Astrocyte (in vitro differentiated cells and primary cell): ENCODE results near the gene CSMD2. TPM values are rescaled to one million over a fixed set of nuclear protein-coding genes. Genes with fewer than 3 reads are reported as not detected.

Source experiments
- DNase-seq: peaks from one replicate; pipeline ENCODE4 v3.0.0-alpha.2; 2010; ENCODE audit warnings: low read depth
- FAIRE-seq: peaks from 2 replicates; lab custom pipeline; 2011; peaks lifted over from hg19 to GRCh38; lab: Jason Lieb, UNC
- H2AFZ ChIP-seq: 2 replicates; pipeline ENCODE4 v1.6.0; 2012; ENCODE audit warnings: low read depth, low read length, inconsistent platforms
- H3K27ac ChIP-seq: 2 replicates; pipeline ENCODE4 v1.5.1; 2011; ENCODE audit warnings: low read depth, low read length, inconsistent platforms
- H3K27me3 ChIP-seq: 2 replicates; pipeline ENCODE4 v1.6.0; 2011; ENCODE audit warnings: low read length, inconsistent platforms; ENCODE audit not compliant: insufficient read depth
- H3K36me3 ChIP-seq: 2 replicates; pipeline ENCODE4 v1.5.1; 2011; ENCODE audit warnings: low read length, inconsistent platforms; ENCODE audit not compliant: insufficient read depth
- H3K4me1 ChIP-seq: 2 replicates; pipeline ENCODE4 v1.5.1; 2011; ENCODE audit warnings: low read length, inconsistent platforms; ENCODE audit not compliant: insufficient read depth
- H3K4me2 ChIP-seq: 2 replicates; pipeline ENCODE4 v1.6.0; 2012; ENCODE audit warnings: low read length, inconsistent platforms
- H3K4me3 ChIP-seq: 2 replicates; pipeline ENCODE4 v1.5.1; 2011; ENCODE audit warnings: low read depth, mild to moderate bottlenecking, low read length, inconsistent platforms; ENCODE audit not compliant: insufficient read depth
- H3K79me2 ChIP-seq: 2 replicates; pipeline ENCODE4 v1.6.0; 2012; ENCODE audit warnings: mild to moderate bottlenecking, low read length, inconsistent platforms; ENCODE audit not compliant: insufficient read depth
- H3K9ac ChIP-seq: 2 replicates; pipeline ENCODE4 v1.6.0; 2012; ENCODE audit warnings: mild to moderate bottlenecking, low read length, inconsistent platforms
- H3K9me3 ChIP-seq: 2 replicates; pipeline ENCODE4 v1.5.1; 2012; ENCODE audit warnings: low read depth, mild to moderate bottlenecking, low read length, inconsistent platforms; ENCODE audit not compliant: insufficient read depth
- H4K20me1 ChIP-seq: 2 replicates; pipeline ENCODE4 v1.6.0; 2012; ENCODE audit warnings: low read length, inconsistent platforms; ENCODE audit not compliant: insufficient read depth
- H3K27ac Mint-ChIP-seq: one replicate; pipeline ENCODE4 v1.8.0; 2021; ENCODE audit warnings: mild to moderate bottlenecking, mixed read lengths; ENCODE audit not compliant: unreplicated experiment
- H3K27me3 Mint-ChIP-seq: one replicate; pipeline ENCODE4 v1.8.0; 2021; ENCODE audit warnings: low read depth, mixed read lengths; ENCODE audit not compliant: unreplicated experiment
- H3K36me3 Mint-ChIP-seq: one replicate; pipeline ENCODE4 v1.8.0; 2021; ENCODE audit warnings: low read depth, mixed read lengths; ENCODE audit not compliant: unreplicated experiment
- H3K4me1 Mint-ChIP-seq: one replicate; pipeline ENCODE4 v1.8.0; 2021; ENCODE audit warnings: low read depth, mixed read lengths; ENCODE audit not compliant: unreplicated experiment
- H3K4me3 Mint-ChIP-seq: one replicate; pipeline ENCODE4 v1.8.0; 2021; ENCODE audit warnings: mild to moderate bottlenecking, moderate library complexity, mixed read lengths; ENCODE audit not compliant: unreplicated experiment
- H3K9me3 Mint-ChIP-seq: one replicate; pipeline ENCODE4 v1.8.0; 2021; ENCODE audit warnings: mild to moderate bottlenecking, mixed read lengths; ENCODE audit not compliant: unreplicated experiment
- EZH2 ChIP-seq: IDR thresholded peaks from 2 replicates; pipeline ENCODE4 v1.6.1; 2012; ENCODE audit warnings: mild to moderate bottlenecking, low read length, inconsistent platforms; ENCODE audit not compliant: insufficient read depth
- total RNA-seq: library from RNA; stranded (reverse); gene quantifications from 2 replicates; pipeline ENCODE4 v1.2.1, GENCODE V29; 2021
- TF ChIP-seq, protein P1 (sequence below): IDR thresholded peaks from 2 replicates; pipeline ENCODE4 v1.5.1; 2011; ENCODE audit warnings: low read depth, mild to moderate bottlenecking, inconsistent platforms, low read length, moderate library complexity; ENCODE audit not compliant: insufficient read depth

Gene CSMD2
- total RNA-seq, 1 donor from 2014 or later, result 11.1 TPM

DNA sequence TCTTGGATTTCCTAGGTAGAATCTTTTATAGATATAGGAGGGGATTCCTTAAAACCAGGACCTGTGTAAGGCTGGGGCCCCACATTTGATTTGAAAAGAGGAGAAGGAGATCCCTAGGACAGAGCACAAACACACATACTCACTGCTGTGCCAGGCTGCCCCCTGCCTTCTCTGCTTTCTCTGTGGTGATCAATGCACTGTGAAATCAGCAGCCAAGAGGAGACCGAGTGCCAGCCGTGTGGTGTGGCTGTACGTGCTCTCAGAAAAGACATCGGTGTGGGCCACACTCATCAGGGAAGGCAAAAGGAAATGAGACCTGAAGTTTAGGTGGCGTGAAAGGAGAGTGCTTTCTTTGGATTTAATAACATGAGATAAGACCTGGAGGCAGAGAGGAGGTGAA, 498.4 kb downstream of the CSMD2 start:
- FAIRE-seq, result no peak

DNA sequence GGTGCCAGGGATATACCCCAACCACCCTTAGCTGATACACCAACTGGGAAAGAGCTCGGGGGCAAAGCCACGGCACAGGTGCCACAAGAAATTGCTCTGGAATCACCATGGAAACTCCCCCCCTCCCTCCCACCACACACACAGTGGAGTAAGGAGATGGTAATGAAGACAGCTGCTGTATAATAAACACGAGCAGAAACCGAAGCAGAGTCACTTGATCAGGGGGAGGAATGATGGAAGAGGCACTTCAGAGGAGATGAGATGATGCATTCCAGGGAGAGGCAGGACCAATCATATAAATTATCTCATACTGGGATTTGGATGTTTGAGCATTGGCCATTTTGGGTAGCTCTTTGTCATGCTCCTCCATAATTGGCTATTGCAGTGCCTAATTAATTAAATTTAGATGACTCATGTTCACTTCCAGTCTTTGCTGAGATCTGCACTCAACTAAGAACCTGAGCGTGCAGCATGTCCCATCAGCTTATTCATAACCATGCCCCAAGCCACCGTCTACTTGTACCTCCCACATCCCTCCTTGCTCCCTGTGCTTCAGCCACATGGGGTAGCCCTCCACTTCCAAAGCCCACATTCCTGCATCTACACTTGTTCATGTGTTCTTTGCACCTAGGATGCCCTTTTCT, 503.1 kb downstream of the CSMD2 start:
- H3K9me3 Mint-ChIP-seq, result peaks cover 4% of the 10 kb centered on the region
- Histone ChIP-seq H3K4me1 (no peaks in the 10 kb centered on the region), H3K9me3 (no peaks in the 10 kb centered on the region), H4K20me1 (no peaks in the 10 kb centered on the region), H3K36me3 (peaks cover 2% of the 10 kb centered on the region), H3K9ac (no peak overlapping the region), H3K4me3 (no peak overlapping the region), H3K27ac (no peak overlapping the region), H2AFZ (no peak overlapping the region), H3K27me3 (no peaks in the 10 kb centered on the region), H3K79me2 (no peaks in the 10 kb centered on the region), H3K4me2 (no peak overlapping the region)
- TF ChIP-seq, protein P1, sequence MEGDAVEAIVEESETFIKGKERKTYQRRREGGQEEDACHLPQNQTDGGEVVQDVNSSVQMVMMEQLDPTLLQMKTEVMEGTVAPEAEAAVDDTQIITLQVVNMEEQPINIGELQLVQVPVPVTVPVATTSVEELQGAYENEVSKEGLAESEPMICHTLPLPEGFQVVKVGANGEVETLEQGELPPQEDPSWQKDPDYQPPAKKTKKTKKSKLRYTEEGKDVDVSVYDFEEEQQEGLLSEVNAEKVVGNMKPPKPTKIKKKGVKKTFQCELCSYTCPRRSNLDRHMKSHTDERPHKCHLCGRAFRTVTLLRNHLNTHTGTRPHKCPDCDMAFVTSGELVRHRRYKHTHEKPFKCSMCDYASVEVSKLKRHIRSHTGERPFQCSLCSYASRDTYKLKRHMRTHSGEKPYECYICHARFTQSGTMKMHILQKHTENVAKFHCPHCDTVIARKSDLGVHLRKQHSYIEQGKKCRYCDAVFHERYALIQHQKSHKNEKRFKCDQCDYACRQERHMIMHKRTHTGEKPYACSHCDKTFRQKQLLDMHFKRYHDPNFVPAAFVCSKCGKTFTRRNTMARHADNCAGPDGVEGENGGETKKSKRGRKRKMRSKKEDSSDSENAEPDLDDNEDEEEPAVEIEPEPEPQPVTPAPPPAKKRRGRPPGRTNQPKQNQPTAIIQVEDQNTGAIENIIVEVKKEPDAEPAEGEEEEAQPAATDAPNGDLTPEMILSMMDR, result no peak
- TF ChIP-seq EZH2, result no peak
- peaks cover 4% of the 10 kb centered on the region for H3K27me3 Mint-ChIP-seq
- DNase-seq (no peak), FAIRE-seq (no peak)
- no peak overlapping the region for H3K4me3 Mint-ChIP-seq
- H3K4me1 Mint-ChIP-seq, result no peaks in the 10 kb centered on the region
- H3K27ac Mint-ChIP-seq, result no peak overlapping the region
- H3K36me3 Mint-ChIP-seq, result peaks cover 19% of the 10 kb centered on the region

More for the DNA sequence above, 498.4 kb downstream of the CSMD2 start:
- no peaks in the 10 kb centered on the region for H3K79me2 ChIP-seq
- no peak for TF ChIP-seq EZH2
- TF ChIP-seq, protein P1, result no peak
- H3K27me3 Mint-ChIP-seq, result peaks cover 7% of the 10 kb centered on the region
- peaks cover 28% of the 10 kb centered on the region for H3K36me3 Mint-ChIP-seq
- H3K4me1 ChIP-seq, result no peaks in the 10 kb centered on the region
- no peak overlapping the region for H3K9ac ChIP-seq
- H3K27ac Mint-ChIP-seq, result no peak overlapping the region
- H3K4me2 ChIP-seq, result no peak overlapping the region
- no peak overlapping the region for H2AFZ ChIP-seq
- DNase-seq, result no peak
- H3K4me3 ChIP-seq, result no peak overlapping the region
- H4K20me1 ChIP-seq, result no peaks in the 10 kb centered on the region
- no peak overlapping the region for H3K27ac ChIP-seq
- no peaks in the 10 kb centered on the region for H3K9me3 ChIP-seq
- H3K4me1 Mint-ChIP-seq, result no peaks in the 10 kb centered on the region
- H3K27me3 ChIP-seq, result no peaks in the 10 kb centered on the region
- peaks cover 6% of the 10 kb centered on the region for H3K9me3 Mint-ChIP-seq
- no peaks in the 10 kb centered on the region for H3K36me3 ChIP-seq
- H3K4me3 Mint-ChIP-seq, result no peak overlapping the region

DNA sequence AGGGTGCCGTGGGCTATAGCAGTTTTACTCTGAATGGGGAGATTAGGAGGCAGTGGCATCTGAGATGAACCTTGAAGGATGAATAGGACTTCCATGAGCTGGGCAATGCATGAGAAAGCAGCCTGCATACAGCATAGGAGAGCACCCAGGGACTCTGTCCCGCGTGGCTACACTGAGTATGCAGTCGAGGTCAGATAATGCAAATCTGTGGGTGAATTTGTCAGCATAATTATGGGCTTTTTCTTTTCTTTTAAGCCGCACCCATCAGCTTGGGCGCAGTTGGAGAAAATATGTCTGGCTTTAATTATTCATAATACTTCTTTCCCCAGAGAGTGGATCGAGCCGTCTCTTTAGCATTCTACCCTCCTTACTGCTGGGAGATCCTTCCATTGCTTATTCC, 504.1 kb downstream of the CSMD2 start:
- Histone ChIP-seq H3K36me3 (peaks cover 4% of the 10 kb centered on the region), H3K27me3 (no peaks in the 10 kb centered on the region), H3K4me2 (no peak overlapping the region), H3K9ac (no peak overlapping the region), H4K20me1 (no peaks in the 10 kb centered on the region), H3K27ac (no peak overlapping the region), H3K4me1 (no peaks in the 10 kb centered on the region), H3K9me3 (no peaks in the 10 kb centered on the region), H2AFZ (no peak overlapping the region), H3K79me2 (no peaks in the 10 kb centered on the region), H3K4me3 (no peak overlapping the region)
- Mint-ChIP-seq H3K27me3 (peaks cover 4% of the 10 kb centered on the region), H3K27ac (peak overlapping the region; percentile 38), H3K9me3 (peaks cover 3% of the 10 kb centered on the region), H3K36me3 (peaks cover 19% of the 10 kb centered on the region), H3K4me1 (no peaks in the 10 kb centered on the region), H3K4me3 (no peak overlapping the region)
- FAIRE-seq (no peak), DNase-seq (no peak)
- TF ChIP-seq EZH2, result no peak
- TF ChIP-seq, protein P1, result no peak
